HG03469 (cell line): ENCODE data around the gene ALDH1L1.

Experiments used
- ATAC-seq: cut with Tn5 transposase; IDR thresholded peaks from one replicate; pipeline ENCODE4 v1.9.1; 2021; ENCODE audit warnings: mild to moderate bottlenecking, moderate library complexity, moderate number of reproducible peaks; ENCODE audit not compliant: unreplicated experiment

ALDH1L1 gene

GRCh38 chr3:126124148-126124868 is 56.1 kb downstream of the ALDH1L1 start:
- ATAC-seq: no peak

- ATAC-seq: no peak
Measured at GRCh38 chr3:126121632-126122031, 58.8 kb downstream of the ALDH1L1 start.

GRCh38 chr3:126121074-126121473 is 59.3 kb downstream of the ALDH1L1 start:
- no peak for ATAC-seq

GRCh38 chr3:126119976-126120375 is 60.4 kb downstream of the ALDH1L1 start:
- no peak for ATAC-seq

GRCh38 chr3:126119008-126119675 is 61.2 kb downstream of the ALDH1L1 start:
- no peak for ATAC-seq

- no peak for ATAC-seq
Measured at GRCh38 chr3:126118591-126118990, 61.8 kb downstream of the ALDH1L1 start.

GRCh38 chr3:126117786-126118185 is 62.6 kb downstream of the ALDH1L1 start:
- no peak for ATAC-seq

GRCh38 chr3:126117212-126117611 is 63.2 kb downstream of the ALDH1L1 start:
- ATAC-seq: no peak

GRCh38 chr3:126116526-126116925 is 63.9 kb downstream of the ALDH1L1 start:
- ATAC-seq: no peak

- ATAC-seq: no peak
Measured at GRCh38 chr3:126114443-126115386, 65.7 kb downstream of the ALDH1L1 start.

- no peak for ATAC-seq
Measured at GRCh38 chr3:126113733-126114442, 66.5 kb downstream of the ALDH1L1 start.

GRCh38 chr3:126113238-126113555 is 67.2 kb downstream of the ALDH1L1 start:
- no peak for ATAC-seq

GRCh38 chr3:126112531-126113237 is 67.7 kb downstream of the ALDH1L1 start:
- no peak for ATAC-seq

- no peak for ATAC-seq
Measured at GRCh38 chr3:126111566-126112475, 68.6 kb downstream of the ALDH1L1 start.

- ATAC-seq: no peak
Measured at GRCh38 chr3:126111126-126111551, 69.2 kb downstream of the ALDH1L1 start.

- no peak for ATAC-seq
Measured at GRCh38 chr3:126110431-126111125, 69.8 kb downstream of the ALDH1L1 start.

GRCh38 chr3:126109880-126110235 is 70.5 kb downstream of the ALDH1L1 start:
- no peak for ATAC-seq

- no peak for ATAC-seq
Measured at GRCh38 chr3:126109146-126109879, 71.1 kb downstream of the ALDH1L1 start.
